Measurements from ENCODE around the gene GLYR1.
A peak's percentile ranks its signal among the peaks of the same experiment; 100 is the strongest.

GLYR1 gene

DNA sequence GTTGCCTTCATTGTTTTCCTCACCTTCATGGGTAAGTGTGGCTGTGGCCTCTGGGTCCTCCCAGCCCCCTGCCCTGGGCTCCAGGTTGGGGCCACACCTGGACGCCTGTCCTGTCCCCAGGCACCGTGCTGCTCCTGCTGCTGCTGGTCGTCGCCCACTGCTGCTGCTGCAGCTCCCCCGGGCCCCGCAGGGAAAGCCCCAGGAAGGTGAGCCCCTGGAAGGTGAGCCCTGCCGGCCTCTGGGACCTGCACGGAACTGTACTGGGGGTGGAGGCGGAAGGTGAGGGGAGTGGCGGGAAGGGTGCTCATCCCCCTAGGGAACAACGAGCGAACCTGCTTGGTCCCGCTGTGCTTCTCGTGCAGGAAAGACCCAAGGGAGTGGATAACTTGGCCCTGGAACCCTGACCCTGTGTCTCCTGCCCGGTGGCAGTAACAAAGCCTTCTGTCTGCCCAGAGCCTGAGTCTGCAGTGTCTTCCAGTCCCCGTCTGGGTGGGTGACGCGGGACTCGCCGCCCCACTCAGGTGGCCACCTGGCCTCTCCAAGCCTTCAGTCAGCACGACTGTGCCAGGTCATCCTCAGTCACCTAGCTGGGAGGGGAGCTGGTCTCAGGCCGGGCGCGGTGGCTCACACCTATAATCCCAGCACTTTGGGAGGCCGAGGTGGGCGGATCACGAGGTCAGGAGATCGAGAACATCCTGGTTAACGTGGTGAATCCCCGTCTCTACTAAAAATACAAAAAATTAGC lies 51.1 kb downstream of the GLYR1 start:
- TF ChIP-seq, protein P1, sequence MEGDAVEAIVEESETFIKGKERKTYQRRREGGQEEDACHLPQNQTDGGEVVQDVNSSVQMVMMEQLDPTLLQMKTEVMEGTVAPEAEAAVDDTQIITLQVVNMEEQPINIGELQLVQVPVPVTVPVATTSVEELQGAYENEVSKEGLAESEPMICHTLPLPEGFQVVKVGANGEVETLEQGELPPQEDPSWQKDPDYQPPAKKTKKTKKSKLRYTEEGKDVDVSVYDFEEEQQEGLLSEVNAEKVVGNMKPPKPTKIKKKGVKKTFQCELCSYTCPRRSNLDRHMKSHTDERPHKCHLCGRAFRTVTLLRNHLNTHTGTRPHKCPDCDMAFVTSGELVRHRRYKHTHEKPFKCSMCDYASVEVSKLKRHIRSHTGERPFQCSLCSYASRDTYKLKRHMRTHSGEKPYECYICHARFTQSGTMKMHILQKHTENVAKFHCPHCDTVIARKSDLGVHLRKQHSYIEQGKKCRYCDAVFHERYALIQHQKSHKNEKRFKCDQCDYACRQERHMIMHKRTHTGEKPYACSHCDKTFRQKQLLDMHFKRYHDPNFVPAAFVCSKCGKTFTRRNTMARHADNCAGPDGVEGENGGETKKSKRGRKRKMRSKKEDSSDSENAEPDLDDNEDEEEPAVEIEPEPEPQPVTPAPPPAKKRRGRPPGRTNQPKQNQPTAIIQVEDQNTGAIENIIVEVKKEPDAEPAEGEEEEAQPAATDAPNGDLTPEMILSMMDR (IDR thresholded peaks at IDR 0.05; ENCODE audit: low read depth, low read length): no peak
- Histone ChIP-seq H3K36me3 (peaks cover 60% of the 10 kb centered on the region), H3K9me3 (ENCODE audit: severe bottlenecking) (no peaks in the 10 kb centered on the region), H3K27me3 (ENCODE audit: insufficient read depth, low read depth, severe bottlenecking) (no peaks in the 10 kb centered on the region), H3K27ac (no peak overlapping the region), H3K4me3 (ENCODE audit: low read depth, low read length) (no peak overlapping the region)
- no peak for DNase-seq

DNA sequence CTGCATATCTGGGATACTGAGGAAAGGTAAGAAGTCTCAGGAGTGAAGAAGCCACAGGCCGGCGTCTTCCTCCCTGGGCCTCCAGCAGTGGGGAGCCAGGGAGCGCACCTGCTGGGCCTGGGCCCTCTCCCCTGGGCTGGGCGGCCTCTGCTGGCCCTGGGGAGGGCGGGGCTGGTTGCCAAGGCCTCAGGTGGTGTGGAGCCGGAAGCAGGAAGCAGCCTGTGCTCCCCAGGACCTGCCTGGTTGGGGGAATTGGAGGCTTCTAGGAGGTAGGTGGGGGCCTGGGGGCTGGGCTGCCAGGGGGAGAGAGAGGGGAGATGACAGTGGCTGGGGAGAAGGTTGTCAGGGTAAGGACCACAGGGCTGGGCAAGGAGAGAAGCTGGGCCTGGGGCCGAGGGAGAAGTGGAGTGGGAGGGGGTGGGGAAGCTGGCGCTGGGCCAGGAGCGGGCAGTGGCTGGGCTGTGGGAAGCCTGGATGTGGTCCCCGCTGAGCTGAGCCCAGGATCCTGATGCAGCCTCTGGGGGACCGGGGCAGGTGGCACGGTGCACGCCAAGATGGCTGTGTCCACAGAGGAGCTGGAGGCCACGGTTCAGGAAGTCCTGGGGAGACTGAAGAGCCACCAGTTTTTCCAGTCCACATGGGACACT lies 51.8 kb downstream of the GLYR1 start, which contains the start of gene SMIM22:
Gene SMIM22, plus strand, starts transcription at position 189 of the 647 bp plus-strand sequence. Its CDS starts 366 bp downstream, at position 555.
- TF ChIP-seq, protein P1 (IDR thresholded peaks at IDR 0.05; ENCODE audit: low read depth, low read length): no peak
- H3K27me3 ChIP-seq (ENCODE audit: insufficient read depth, low read depth, severe bottlenecking): no peaks in the 10 kb centered on the region
- no peak within 1 kb of the TSS for H3K27ac ChIP-seq

DNA sequence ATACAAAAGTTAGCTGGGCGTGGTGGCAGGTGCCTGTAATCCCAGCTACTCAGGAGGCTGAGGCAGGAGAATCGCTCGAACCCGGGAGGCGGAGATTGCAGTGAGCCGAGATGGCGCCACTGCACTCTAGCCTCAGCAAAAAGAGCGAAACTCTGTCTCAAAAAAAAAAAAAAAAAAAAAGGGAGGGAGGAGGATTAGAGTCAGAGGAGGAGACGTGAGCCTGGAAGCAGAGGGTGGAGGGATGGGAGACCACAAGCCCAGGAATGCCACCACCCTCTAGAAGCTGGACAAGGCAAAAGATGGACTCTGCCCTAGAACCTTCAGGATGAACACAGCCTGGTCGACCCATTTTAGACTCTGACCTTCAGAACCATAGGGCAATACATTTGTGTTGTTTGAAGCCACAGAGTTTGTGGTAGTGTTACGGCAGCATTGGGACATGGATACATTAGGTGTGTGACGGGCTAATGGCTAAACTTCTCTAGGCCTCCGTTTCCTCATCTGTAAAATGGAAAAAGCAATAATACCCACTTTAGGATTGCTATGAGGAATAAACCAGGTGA lies 54.1 kb downstream of the GLYR1 start:
- no peaks in the 10 kb centered on the region for H3K27me3 ChIP-seq (ENCODE audit: insufficient read depth, low read depth, severe bottlenecking)
- no peaks in the 10 kb centered on the region for H3K9me3 ChIP-seq (ENCODE audit: severe bottlenecking)
- peaks cover 31% of the 10 kb centered on the region for H3K36me3 ChIP-seq
- TF ChIP-seq, protein P1 (IDR thresholded peaks at IDR 0.05; ENCODE audit: low read depth, low read length): no peak
- no peak overlapping the region for H3K4me3 ChIP-seq (ENCODE audit: low read depth, low read length)
- H3K27ac ChIP-seq: peak overlapping the region; percentile 33
- DNase-seq: peak; percentile 51

More for the DNA sequence above, 51.8 kb downstream of the GLYR1 start, which contains the start of gene SMIM22:
- no peak within 1 kb of the TSS for H3K4me3 ChIP-seq (ENCODE audit: low read depth, low read length)
- no peaks in the 10 kb centered on the region for H3K9me3 ChIP-seq (ENCODE audit: severe bottlenecking)
- H3K36me3 ChIP-seq: peaks cover 53% of the 10 kb centered on the region
- DNase-seq: no peak

DNA sequence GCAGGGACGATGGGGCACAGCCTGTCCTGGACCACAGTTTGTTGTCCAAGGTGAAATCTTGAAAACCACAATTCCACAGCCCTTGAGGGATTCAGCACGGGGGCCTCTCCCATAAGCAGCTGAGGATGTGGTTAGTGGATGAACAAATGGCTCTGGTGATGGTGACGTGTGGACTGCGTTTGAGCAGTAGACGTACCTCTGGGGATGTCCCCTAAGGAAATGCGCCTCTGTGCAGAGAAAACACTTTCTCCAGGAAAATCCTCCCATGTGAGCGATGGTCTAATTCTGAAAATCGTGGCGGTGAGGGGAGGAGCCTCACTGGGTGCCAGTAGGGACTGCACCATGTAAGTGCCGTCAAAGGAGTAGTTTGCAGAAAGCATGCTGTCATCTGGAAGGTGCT lies 56.2 kb downstream of the GLYR1 start:
- Histone ChIP-seq H3K9me3 (ENCODE audit: severe bottlenecking) (no peaks in the 10 kb centered on the region), H3K4me3 (ENCODE audit: low read depth, low read length) (no peak overlapping the region), H3K27me3 (ENCODE audit: insufficient read depth, low read depth, severe bottlenecking) (no peaks in the 10 kb centered on the region), H3K27ac (peak overlapping the region; percentile 90), H3K36me3 (peaks cover 12% of the 10 kb centered on the region)
- no peak for DNase-seq
- TF ChIP-seq, protein P1 (IDR thresholded peaks at IDR 0.05; ENCODE audit: low read depth, low read length): no peak

DNA sequence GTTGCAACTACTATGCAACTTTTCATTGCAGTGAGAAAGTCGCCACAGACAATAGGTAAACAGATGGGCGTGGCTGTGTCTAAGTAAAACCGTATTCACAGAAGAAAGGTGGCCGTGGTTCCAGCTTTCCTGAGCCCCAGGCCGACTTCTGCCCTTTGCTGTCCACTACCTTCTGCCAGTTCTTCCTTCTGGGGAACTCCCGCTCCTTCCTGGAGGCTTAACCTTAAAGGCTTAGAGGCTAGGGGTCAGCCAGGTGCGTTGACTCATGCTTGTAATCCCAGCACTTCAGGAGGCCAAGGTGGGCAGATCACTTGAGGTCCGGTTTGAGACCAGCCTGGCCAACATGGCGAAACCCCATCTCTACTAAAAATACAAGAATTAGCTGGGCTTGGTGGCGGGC lies 56.8 kb downstream of the GLYR1 start:
- Histone ChIP-seq H3K36me3 (peaks cover 6% of the 10 kb centered on the region), H3K27me3 (ENCODE audit: insufficient read depth, low read depth, severe bottlenecking) (no peaks in the 10 kb centered on the region), H3K27ac (peak overlapping the region; percentile 90), H3K9me3 (ENCODE audit: severe bottlenecking) (no peaks in the 10 kb centered on the region), H3K4me3 (ENCODE audit: low read depth, low read length) (no peak overlapping the region)
- TF ChIP-seq, protein P1 (IDR thresholded peaks at IDR 0.05; ENCODE audit: low read depth, low read length): no peak
- peak; percentile 85 for DNase-seq
